ENCODE measurements around the gene VCL. TPM values are rescaled to one million over a fixed set of nuclear protein-coding genes. Genes with fewer than 3 reads are reported as not detected.
"Not testable (repeated sequence)": the region's sequence is repeated elsewhere in the genome, so short reads cannot be mapped to it uniquely, and the experiment has no call there.

Gene VCL
- 11.4 TPM for total RNA-seq

DNA sequence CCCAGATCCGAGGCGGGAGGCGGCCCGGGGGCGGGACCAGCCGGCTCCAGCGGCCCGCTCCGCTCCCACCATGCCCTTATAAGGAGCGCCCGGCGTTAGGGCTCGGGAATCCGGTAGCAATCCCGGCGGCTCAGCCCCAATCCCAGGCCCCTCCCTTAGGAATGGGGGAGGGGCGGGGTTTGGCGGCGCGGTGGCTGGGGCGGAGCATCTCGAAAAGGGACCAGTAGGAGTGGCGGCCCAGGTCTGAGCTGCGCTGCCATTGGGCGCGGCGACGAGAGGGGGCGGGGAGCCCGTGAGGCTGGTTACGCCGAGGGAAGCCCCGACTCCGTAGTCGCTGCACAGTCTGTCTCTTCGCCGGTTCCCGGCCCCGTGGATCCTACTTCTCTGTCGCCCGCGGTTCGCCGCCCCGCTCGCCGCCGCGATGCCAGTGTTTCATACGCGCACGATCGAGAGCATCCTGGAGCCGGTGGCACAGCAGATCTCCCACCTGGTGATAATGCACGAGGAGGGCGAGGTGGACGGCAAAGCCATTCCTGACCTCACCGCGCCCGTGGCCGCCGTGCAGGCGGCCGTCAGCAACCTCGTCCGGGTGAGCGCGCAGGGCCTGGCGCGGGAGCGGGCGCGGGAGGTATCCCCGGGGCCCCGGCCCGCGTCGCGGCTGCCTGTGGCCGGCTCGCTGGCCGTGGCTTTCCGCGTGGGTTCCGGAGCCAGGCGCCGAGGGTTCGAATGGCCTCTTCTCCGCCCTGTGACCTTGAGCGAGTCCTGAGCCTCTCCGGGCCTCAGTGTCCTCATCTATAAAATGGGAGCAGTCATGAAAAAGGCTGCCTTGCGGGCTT, at the start of gene VCL:
Gene VCL (plus strand): TSS at position 330 of the 836 bp plus-strand sequence. CDS start 92 bp downstream, at position 422.
- DNase-seq (ENCODE audit: low spot score in 2 of 2) (peak; percentile 92 to 94), FAIRE-seq (no peak)

DNA sequence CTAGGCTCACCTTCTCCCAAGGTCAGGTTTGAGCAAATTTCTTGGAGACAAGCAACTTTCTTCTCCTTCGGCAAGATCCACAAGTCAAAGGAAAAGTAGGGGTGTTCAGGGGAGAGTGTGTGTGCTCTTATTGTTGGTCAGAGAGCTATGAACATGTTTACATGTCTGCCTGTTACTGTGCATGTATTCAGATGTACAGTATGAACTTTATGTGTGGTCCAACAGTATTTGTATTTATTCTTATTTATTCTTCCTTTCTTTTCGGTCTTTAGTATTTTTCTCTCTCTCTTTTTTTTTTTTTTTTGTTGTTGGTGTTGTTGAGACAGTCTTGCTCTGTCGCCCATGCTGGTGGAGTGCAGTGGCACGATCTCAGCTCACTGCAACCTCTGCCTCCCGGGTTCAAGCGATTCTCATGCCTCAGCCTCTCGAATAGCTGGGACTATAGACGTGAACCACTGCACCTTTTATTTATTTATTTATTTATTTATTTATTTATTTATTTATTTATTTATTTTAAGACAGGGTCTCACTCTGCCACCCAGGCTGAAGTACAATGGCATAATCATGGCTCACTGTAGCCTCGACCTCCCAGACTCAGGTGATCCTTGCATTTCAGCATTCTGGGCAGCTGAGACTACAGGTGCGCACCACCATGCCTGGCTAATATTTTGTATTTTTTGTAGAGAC, 48.8 kb upstream of the VCL start:
- DNase-seq (ENCODE audit: low spot score in 2 of 2) = no peak
- no peak for FAIRE-seq

DNA sequence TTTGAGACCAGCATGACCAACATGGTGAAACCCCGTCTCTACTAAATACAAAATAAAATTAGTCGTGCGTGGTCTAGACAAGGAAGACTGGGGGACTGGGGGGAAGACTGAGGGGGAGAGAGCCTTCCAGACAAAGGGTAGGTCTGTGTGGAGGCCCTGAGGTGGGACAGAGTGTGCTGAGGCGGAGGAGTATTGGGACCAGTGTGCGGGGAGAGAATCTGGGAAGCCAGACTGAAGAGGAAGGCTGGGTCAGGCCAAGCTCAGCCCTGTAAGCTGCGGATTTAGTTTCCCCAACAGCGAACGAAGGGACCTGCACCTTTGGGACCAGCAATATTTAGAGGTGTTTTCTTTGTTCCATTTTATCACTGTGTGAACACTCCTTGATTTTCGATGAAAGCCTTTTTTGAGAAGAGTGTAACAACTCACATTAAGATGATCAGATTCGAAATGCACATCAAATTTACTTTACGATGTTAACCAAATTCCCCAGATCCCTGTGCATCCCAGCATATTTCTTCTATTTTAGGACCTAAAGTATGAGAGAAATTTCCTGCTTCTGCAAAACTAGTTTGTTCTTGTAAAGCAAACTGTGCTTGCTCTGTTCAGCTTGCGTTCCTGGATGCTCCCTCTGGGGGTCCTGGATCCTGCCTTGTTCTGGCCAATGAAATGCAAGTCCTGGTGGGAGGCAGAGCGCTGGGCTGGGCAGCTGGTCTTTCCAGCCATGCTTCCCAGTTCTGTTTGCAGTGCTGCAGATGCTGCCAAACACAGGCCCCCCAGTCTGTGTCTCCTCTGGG, 47.6 kb upstream of the VCL start:
- FAIRE-seq (no peak), DNase-seq (ENCODE audit: low spot score in 2 of 2) (no peak)

DNA sequence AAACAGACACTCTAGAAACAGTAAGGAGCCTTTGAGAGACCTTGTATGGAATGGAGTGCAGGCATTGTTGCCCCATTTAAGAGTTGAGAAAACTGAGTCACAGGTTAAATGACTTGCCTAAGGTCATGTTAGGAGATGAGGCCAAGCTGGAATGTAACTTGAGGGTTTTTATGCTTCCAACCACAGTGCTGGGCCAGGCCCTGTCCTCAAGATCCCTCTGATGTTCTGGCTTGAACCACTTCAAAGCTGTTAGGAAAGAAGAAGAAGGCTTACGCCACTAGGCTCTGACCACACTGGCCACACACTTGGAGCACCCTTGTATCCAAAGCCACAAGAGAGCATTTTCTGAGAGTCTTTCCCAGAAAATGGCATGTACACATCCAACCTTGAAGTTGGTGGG, 44.3 kb upstream of the VCL start:
- no peak for FAIRE-seq
- no peak for DNase-seq (ENCODE audit: low spot score in 2 of 2)

DNA sequence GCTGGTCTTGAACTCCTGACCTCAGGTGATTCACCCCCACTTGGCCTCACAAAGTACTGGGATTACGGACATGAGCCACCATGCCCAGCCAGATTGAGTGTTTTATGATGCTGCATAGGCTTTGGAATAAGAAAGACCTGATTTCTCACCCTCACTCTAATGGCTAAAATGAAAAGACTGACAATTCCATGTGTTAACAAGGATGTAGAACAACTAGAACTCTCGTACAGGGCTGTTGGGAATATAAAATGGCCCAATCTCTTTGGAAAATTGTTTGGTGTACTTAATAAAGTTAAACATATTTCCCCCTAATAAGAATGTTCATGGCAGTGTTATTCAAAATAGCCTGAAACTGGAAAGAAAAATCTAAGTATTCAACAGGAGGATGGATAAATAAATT, 43.2 kb upstream of the VCL start:
- FAIRE-seq = no peak
- no peak for DNase-seq (ENCODE audit: low spot score in 2 of 2)

DNA sequence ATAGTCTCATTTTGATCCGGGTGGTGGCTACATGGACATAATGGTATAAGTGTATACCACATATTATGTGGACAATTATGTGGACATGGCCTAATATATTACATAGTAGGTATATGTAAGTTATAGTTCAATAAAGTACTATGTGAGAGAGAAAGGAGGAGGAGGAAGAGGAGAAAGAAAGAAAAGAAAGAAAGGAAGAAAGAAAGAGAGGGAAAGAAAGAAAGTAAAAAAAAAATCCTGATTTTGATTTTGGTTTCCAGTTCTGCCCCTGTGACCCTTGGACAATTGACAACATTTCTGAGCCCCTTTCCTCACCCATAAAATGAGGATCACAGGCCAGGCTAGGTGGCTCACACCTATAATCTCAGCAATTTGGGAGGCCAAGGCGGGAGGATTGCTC, 42.2 kb upstream of the VCL start:
- DNase-seq (ENCODE audit: low spot score in 2 of 2) = no peak
- FAIRE-seq = no peak

DNA sequence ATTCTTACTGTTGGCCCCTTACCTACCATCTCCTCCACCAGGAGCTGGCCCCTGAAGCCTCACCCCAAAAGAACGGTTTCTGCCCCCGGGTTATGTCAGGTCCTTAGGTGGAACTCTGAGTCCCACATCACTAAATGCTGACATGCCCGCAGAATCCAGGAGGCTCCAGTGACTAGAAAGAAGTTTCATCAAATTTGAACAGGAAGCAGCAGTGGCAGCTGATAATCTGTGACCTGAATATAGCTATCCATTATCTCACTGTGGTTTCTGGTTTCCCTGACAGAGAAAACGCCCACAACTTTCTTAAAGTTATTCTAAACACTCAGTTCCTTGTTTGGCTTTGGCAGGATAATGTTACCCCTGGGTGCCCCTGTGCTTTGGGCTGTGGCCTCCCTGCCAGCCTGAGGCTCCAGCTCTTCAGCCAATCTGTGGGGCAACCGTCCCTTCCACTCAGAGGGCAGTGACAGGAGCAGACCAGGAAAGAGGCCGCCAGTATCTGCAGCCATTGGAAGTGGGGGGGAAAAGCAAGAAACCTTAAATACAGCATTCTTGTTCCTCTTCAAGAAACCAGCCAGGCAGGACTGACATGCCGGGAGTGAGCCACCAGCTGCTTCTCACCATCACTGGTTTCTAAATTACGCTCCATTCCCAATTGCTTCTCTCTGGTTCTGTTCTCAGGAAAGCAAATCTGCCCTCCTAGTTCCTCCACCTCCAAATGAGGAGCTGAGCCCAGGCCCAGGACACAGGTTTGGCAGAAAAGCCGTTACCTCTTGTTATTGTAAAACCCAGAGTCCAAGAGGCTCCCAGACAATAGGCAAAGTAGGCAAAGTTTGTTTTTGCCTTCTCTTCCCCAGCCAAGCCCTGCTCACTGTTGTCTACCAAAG, 41.2 kb upstream of the VCL start:
- DNase-seq (ENCODE audit: low spot score in 2 of 2) (no peak), FAIRE-seq (no peak)

DNA sequence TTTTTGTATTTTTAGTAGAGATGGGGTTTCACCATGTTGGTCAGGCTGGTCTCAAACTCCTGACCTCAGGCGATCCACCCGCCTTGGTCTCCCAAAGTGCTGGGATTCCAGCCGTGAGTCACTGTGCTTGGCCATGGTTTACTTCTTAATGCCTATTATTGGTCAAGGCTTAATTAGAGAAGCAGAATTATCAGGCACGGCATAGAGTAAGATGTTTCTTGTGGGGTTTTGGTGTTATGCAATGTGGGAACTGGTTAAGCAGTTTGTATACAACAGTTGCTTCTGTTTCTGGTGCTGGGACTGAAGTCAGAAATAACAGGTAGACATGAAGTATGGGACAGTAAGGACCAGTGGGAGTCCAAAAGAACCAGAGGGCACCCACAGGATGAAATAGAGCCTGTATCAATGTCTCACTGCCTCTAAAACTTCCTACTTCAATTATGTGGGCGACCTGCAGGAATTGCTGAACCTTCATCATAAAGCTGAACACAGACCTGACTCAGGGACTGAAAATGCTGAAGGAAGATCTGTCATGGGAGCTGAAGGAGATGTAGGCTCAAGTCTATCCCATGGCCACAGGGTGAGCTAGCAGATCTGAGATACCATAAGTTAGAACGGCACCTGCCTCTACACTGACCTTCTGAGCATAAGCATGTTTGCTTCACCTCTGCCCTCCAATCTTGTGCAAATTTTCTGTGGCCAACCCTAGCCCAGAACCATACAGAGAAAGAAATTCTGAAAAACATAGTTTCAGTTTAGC, 38.3 kb upstream of the VCL start:
- no peak for FAIRE-seq
- DNase-seq (ENCODE audit: low spot score in 2 of 2) = no peak

DNA sequence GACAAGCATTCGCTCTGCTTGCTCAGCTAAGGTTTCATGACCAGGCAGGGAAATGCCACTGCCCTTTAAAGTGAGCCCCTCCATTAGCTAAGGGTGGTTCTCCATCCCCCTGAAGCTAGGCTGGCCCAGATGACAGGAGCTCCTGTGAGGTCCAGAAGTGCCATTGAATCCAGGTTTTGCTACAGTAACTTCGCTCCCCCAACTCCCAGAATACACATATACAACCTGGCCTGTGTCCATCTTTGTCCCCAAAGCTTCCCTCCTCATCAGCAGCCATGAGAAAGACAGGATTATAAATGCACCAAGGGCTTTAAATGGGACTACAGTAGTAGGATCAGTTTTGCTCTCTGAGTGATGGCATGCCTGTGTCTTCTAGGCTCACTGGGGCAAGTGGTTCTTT, 35.5 kb upstream of the VCL start:
- DNase-seq (ENCODE audit: low spot score in 2 of 2) (no peak), FAIRE-seq (no peak)

DNA sequence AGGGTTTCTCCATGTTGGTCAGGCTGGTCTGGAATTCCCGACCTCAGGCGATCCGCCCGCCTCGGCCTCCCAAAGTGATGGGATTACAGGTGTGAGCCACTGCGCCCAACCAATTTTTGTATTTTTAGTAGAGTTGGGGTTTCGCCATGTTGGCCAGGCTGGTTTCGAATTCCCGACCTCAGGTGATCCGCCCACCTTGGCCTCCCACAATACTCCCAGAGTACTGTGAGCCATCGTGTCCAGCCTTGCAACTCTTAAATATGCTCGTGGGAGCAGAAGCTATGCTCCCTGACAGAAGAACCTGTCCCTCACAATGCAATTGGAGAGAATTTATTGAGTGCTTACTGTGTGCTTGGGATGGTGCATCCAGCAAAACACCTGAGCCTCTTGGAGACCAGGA, 34.4 kb upstream of the VCL start:
- DNase-seq (ENCODE audit: low spot score in 2 of 2); FAIRE-seq: not testable (repeated sequence)

DNA sequence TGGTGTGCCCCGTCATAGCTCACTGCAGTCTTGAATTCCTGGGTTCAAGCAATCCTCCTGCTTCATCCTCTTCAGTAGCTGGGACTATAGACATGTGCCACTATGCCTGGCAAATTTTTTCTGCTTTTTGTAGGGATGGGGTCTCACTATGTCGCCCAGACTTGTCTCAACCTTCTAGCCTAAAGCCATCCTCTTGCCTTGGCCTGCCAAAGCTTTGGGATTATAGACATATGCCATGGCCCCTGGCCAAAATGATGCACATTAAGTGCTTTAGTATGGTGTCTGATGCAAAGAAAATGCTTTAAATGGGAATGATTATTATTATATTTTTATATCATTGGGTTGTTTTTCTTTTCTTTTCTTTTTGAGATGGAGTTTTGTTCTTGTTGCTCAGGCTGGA, 33.2 kb upstream of the VCL start:
- FAIRE-seq (no peak), DNase-seq (ENCODE audit: low spot score in 2 of 2) (no peak)

DNA sequence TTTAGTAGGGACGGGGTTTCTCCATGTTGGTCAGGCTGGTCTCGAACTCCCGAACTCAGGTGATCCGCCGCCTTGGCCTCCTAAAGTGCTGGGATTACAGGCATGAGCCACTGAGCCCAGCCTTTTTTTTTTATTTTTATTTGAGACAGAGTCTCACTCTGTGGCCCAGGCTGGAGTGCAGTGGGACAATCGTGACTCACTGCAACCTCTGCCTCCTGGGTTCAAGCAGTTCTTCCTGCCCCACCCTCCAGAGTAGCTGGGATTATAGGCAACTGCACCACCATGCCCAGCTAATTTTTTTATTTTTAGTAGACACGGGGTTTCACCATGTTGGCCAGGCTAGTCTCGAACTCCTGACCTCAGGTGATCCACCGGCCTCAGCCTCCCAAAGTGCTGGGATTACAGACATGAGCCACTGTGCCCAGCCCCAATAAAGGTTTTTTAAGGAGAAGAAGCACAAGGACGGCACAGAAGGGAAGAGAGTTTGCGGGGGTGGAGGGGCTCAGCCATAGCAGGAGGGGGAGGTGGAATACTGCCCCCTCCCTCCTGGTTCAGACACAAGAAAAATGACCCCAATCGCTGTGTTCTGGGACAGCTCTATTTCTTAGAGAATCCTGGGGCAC, 32.5 kb upstream of the VCL start:
- not testable (repeated sequence) for DNase-seq (ENCODE audit: low spot score in 2 of 2); FAIRE-seq

DNA sequence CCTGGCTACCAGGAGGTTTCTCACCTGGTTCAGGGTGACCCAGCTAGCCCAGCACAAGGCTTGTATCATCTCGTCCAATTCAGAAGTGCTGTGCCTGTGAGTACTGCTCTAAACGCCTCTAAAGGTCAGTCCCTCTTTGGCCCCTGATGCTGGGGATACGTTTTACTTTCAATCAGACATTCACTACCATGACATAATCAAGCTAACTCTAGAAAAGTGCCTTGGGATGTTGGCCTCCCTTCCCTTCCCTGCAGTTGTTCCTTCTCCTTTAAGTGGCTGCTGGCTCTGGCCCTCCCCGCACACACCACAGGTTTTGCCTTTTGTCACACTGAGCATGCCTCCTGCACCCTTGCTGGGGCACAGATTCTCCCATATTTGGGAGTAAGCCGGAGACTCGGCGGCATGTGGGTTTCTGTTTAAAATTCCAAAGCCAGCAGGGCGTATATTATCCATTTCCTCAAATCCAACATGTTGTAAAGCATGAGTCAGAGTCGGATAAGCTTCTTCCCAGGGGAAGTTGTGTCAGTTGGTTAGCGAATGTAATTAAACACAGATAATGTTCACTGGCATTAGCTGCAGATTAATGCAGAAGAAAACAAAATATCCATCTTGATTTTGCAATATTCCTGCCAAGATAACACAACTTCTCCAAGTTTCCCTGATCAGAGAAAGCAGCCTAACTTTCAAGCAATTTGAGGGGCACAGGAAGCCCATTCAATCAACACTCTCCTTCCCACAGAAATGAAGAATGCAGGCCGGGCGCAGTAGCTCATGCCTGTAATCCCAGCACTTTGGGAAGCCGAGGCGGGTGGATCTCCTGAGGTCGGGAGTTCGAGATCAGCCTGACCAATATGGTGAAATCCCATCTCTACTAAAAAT, 31.8 kb upstream of the VCL start:
- FAIRE-seq = no peak
- peak in 1 of 2 donors; percentile 57 for DNase-seq (ENCODE audit: low spot score in 2 of 2)

DNA sequence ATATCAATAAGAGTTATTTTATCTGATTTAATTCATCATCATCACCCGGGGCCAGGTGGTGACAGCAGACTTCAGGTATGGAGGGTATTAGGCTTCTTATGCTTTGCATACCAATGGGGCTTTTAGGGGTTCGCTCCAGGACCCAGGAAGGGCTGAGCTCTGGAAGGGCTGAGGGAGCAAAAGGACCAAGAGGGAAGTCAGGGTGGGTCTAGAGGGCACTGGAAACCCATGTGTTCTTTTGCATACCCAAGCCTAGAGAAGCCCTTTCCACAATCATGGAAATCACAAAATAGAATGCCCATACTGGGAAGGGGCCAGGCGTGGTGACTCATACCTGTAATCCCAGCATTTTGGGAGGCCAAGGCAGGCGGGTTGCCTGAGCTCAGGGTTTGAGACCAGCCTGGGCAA, 30.9 kb upstream of the VCL start:
- FAIRE-seq (no peak), DNase-seq (ENCODE audit: low spot score in 2 of 2) (no peak)

DNA sequence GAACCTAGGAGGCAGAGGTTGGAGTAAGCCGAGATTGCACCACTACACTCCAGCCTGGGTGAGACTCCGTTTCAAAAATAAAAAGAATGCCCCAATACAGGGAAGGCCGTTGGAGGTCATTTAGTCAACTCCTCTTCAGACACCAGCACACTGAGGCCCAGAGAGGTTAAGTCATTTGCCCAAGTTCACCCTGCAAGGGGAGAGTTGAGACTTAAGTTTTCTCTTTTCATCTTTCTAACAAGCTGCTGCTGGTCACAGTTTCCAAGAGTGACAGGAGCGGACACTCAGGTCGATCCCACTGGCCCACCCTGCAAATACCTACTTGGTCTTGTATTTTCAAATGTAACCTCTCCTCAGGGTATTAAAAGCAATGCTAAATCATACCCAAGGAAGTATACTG, 30.4 kb upstream of the VCL start:
- DNase-seq (ENCODE audit: low spot score in 2 of 2) (no peak), FAIRE-seq (no peak)

DNA sequence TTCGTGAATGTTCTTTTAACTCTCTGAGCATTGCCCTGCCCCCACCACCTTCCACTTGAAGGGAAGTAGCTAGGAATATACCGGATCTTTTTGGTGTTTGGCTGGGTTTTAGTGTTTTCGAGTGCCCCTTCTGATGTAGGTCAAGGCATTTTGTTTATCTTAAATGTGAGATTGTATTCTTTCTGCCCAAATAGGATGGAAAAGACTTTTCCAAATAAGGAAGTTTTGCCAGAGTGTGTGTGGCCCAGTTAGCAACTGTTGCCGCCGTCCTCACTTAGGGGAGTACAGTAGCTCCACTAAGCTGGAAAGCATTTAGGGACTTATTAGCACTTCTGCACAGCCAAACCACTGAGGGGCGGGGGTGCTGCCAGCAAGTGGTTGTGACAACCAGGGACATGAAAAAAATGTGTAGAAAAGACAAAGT, 29.8 kb upstream of the VCL start:
- FAIRE-seq (no peak), DNase-seq (ENCODE audit: low spot score in 2 of 2) (no peak)

DNA sequence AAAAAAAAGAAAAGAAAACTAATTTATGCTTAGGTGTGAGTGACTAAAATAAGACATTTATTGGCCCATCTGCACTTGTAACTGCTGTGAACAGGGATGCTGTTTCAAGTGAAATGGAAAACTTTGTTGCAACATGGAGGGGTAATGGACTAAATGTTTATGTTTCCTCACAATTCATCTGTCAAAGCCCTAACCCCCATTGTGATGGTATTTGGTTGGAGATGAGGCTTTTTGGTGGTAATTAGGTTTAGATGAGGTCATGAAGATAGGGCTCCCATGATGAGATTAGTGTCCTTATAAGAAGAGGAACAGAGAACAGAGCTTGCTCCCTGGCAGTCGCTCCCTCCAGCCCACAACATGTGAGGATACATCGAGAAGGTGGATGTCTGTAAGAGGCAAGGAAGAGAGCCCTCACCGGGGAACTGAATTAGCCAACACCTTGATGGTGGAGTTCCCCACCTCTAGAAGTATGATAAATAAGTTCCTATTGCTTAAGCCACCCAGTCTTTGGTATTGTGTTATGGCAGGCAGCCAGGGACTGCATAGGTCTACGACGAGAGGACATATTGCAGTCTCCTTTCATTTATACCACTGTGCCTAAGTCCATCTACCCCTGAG, 28.6 kb upstream of the VCL start:
- no peak for FAIRE-seq
- no peak for DNase-seq (ENCODE audit: low spot score in 2 of 2)

DNA sequence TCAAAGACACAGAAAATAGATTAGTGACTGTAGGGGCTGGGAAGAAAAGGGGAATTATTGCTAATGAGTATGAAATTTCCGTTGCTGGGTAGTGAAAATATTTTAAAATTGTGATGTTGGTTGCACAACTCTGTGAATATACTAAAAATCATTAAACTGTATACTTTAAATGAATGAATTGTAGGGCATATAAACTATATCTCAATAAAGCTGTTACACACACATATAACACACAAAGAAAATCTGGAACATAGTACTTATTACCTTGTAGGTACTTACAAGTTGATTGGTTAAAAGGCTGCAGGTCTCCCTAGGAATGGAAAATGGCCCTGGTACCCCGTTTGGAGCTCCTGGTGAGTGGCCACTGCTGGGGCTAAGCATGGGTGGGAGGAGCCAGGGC, 27.1 kb upstream of the VCL start:
- FAIRE-seq (no peak), DNase-seq (ENCODE audit: low spot score in 2 of 2) (no peak)
